Muscle layer of duodenum (tissue), 2 donors: Measurements from ENCODE around the gene HIGD1A.
A peak's percentile ranks its signal among the peaks of the same experiment; 100 is the strongest.

Experiments
- H3K27ac ChIP-seq: one replicate; pipeline ENCODE4 v1.7.0; 2013; ENCODE audit warnings: mild to moderate bottlenecking, low read length
- H3K27me3 ChIP-seq: one replicate; pipeline ENCODE4 v1.7.0; 2013; ENCODE audit warnings: low read depth, mild to moderate bottlenecking, control low read depth, low read length
- H3K36me3 ChIP-seq, 2 donors: one replicate each; pipeline ENCODE4 v1.7.0; 2013; ENCODE audit warnings: low read length in 2 of 2, control low read depth in 1 of 2, mild to moderate bottlenecking in 1 of 2; ENCODE audit not compliant: insufficient read depth in 2 of 2, control insufficient read depth in 1 of 2
- H3K4me1 ChIP-seq, 2 donors: one replicate each; pipeline ENCODE4 v1.7.0; 2013; ENCODE audit warnings: low read length in 2 of 2, mild to moderate bottlenecking in 2 of 2, control low read depth in 1 of 2, moderate library complexity in 1 of 2; ENCODE audit not compliant: insufficient read depth in 2 of 2, control insufficient read depth in 1 of 2
- H3K4me3 ChIP-seq, 2 donors: one replicate each; pipeline ENCODE4 v1.7.0; 2013; ENCODE audit warnings: low read length in 2 of 2, low read depth in 1 of 2, mild to moderate bottlenecking in 1 of 2
- H3K9me3 ChIP-seq, 2 donors: one replicate each; pipeline ENCODE4 v1.7.0; 2013; ENCODE audit warnings: low read length in 2 of 2, control low read depth in 1 of 2, mild to moderate bottlenecking in 1 of 2; ENCODE audit not compliant: control insufficient read depth in 1 of 2
- donor health status: healthy.

HIGD1A gene

DNA sequence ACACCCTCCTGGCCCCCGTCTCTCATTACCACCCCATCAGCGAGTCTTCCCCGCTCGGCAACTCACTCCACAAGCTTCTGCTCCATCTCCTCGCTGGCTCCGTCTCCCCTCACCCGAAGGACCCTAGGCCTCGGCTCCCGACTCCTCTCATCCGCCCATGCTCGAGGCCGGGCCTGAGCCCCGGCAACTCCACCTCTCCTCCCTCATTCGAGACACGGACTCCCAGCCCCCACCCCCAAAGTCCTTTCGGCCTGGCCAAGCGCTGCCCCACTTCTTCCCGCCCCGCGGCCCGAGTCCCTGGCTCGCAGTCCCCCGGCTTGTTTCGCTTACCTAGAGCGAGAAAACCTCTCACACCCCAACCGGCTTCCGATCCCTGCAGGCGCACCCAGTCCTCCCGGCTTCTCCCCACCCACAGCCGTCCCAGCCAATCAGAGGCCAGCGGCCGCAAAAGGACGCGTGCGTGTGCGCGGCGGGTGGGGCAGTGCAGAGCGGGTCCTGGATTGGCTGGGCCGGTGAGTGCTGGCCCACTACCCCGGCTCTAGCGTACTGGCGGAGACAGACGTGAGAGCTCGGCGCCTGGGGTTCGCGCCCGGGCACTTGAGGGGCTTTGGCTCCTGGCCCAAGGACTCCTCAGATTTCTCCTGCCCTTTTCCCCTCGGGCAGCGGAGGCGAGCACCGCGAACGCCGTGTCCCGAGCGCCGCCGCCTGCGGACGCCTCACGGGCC lies at the start of gene HIGD1A:
Gene HIGD1A (minus strand): TSS at position 385 of the 725 bp plus-strand sequence. CDS start 10,237 bp downstream, outside the sequence.
- Histone ChIP-seq H3K27ac (peak within 1 kb of the TSS; percentile 99), H3K36me3 (no peaks in the 10 kb centered on the region), H3K4me3 (peak within 1 kb of the TSS; percentile 86 to 95), H3K27me3 (no peaks in the 10 kb centered on the region), H3K9me3 (no peaks in the 10 kb centered on the region), H3K4me1 (peaks cover 7 to 46% of the 10 kb centered on the region in 2 donors)

DNA sequence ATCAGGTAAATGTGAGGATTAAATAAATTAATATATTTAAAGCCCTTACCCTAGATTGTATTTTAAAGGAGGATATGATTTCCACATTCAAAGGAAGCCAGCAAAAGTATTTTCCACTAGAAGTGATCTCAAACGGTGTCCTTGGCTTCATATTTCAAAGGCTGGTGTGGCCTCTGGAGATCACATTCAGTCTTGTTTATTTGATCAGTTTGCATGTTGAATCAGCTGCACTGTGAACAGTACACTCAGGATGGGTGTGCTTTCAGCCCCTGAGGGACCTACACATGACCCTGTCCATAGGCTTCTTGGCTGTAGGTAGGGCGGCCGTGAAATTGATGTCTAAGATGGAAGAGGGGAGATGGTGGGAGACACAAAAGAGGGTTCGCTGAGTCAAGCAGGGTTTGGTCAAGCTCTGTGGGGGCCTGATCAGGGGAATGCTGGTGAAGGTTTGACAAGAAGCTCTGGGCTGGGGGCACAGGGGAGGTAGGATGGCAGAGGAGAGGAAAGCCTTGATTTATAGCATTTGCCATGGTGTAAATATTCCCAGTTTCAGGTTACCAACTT lies 49.5 kb upstream of the HIGD1A start:
- Histone ChIP-seq H3K27ac (no peak overlapping the region), H3K9me3 (no peaks in the 10 kb centered on the region), H3K36me3 (no peaks in the 10 kb centered on the region), H3K4me1 (no peaks in the 10 kb centered on the region), H3K27me3 (no peaks in the 10 kb centered on the region), H3K4me3 (no peak overlapping the region)

DNA sequence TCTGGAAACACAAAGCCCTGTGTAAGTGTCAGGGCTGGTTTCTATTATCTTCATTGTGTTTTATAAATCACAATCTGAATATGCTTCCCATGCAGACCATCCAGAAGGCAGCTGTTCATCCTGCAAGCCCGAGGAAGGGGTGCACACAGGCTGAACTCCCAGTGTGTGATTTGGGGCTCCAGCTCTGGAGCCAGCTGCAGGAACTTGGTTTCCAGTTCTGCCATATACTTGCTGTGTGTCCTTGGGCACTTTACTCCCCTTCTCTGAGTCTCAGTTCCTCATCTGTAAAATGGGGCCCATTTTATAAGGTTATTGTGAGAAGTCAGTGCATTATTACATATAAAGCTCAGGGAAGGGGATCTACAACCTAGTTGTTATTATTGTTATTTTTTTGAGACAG lies 48.8 kb upstream of the HIGD1A start:
- Histone ChIP-seq H3K36me3 (no peaks in the 10 kb centered on the region), H3K27me3 (no peaks in the 10 kb centered on the region), H3K4me1 (no peaks in the 10 kb centered on the region), H3K4me3 (no peak overlapping the region), H3K9me3 (no peaks in the 10 kb centered on the region), H3K27ac (no peak overlapping the region)

DNA sequence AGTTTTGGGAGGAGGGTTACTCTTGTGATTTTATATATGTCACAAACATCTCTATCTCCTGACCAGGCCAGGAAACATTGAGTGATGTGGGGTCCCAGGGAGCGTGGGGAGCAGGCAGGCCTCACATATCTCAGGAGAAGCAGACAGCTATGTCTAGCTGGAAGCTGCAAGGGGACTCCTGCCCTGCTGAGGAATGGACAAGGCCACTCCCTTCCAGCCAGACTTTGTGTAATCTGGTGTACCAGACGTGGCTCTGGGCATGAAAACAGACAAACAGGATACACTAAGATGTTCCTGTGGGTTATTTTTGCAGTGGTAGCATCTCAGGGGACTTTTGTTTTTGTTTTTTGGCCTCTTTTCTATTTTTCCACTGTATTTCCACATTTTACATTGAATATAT lies 48.2 kb upstream of the HIGD1A start:
- Histone ChIP-seq H3K9me3 (no peaks in the 10 kb centered on the region), H3K36me3 (no peaks in the 10 kb centered on the region), H3K4me1 (no peaks in the 10 kb centered on the region), H3K27me3 (no peaks in the 10 kb centered on the region), H3K27ac (no peak overlapping the region), H3K4me3 (no peak overlapping the region)

DNA sequence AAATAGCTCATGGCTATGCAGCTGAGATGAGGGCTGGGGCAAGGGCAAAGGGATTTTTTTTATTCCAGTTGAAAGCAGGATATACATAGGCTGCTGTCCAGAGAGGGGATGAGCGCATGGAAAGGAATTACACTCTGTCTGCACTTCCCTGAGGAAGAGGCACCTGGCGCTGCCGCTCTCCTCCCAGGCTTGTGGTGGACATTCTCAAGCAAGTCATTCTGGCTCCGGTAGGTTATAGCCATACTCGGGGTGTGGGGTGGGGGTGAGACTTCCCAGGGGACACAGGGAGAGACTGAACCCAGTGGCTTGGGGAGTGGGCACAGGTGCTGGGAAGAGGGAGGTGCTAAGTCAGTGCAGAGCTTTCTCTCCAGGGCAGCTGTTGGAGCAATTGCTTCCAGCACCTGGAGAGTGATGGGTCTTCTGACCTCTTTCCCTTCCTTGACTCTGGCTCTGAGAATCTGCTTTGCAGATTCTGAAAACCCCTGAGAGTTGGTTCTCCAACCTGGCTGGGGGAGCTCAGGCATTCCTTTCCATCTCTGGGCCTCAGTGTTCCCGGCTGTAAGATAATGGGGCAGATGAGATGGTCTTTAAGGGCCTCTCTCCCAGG lies 47.0 kb upstream of the HIGD1A start:
- Histone ChIP-seq H3K27ac (peak overlapping the region; percentile 2), H3K4me3 (no peak overlapping the region), H3K27me3 (no peaks in the 10 kb centered on the region), H3K9me3 (no peaks in the 10 kb centered on the region), H3K4me1 (peaks cover 0 to 10% of the 10 kb centered on the region in 2 donors), H3K36me3 (no peaks in the 10 kb centered on the region)

DNA sequence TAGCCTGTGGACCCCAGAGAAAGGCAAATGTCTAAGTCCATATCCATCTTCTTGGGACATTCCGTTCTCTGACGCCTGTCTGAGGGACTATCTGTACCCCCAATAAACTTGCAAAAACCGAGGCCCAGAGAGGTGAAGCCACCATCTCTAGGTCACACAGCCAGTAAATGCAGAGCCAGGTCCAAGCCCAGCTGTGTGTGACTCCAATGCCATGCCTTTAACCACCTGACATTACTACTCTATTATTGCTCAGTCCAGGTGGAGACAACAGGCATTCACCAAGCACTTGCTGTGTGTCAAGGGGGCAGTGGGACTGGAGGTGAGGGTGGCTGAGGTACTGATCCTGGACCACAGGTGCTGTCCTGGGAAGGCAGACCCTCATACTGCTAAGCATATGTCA lies 46.0 kb upstream of the HIGD1A start:
- Histone ChIP-seq H3K27me3 (no peaks in the 10 kb centered on the region), H3K27ac (no peak overlapping the region), H3K4me3 (no peak overlapping the region), H3K4me1 (peaks cover 0 to 16% of the 10 kb centered on the region in 2 donors), H3K36me3 (no peaks in the 10 kb centered on the region), H3K9me3 (no peaks in the 10 kb centered on the region)

DNA sequence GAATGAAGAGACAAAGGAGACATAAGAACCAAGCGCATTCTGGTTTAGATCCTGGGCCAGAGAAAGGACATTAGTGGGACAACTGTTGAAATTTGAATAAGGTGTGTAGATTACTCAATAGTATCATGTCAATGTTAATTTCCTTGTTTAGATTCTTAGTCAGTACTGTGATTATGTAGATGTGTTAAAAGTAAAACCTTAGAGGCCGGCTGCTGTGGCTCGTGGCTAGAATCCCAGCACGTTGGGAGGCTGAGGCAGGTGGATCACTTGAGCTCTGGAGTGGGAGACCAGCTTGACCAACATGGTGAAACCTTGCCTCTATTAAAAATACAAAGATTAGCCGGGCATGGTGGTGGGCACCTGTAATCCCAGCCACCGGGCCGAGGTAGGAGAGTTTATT lies 44.7 kb upstream of the HIGD1A start:
- H3K4me1 ChIP-seq: peaks cover 0 to 16% of the 10 kb centered on the region in 2 donors
- no peaks in the 10 kb centered on the region for H3K27me3 ChIP-seq
- no peak overlapping the region for H3K27ac ChIP-seq
- no peaks in the 10 kb centered on the region for H3K36me3 ChIP-seq
- H3K4me3 ChIP-seq: no peak overlapping the region
- no peaks in the 10 kb centered on the region for H3K9me3 ChIP-seq

DNA sequence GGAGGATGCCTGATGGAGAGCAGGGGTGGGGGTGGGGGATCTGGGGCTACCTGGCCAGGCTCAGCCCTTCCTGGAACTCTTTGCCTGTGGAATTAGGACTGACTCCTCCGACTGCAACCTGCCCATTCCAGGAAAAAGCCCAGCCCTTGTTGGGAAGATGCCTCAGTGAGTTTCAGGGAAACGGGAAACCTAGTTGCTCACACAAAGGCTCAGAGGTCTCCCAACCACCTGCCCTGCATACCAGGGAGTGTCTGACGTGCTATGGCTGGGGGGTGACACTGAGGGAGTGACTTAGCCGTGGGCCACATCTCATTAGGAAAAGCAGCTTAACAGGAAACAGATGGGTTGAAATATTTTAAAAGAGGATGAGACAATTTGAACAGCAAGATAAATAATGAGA lies 43.4 kb upstream of the HIGD1A start:
- no peaks in the 10 kb centered on the region for H3K9me3 ChIP-seq
- no peaks in the 10 kb centered on the region for H3K27me3 ChIP-seq
- H3K4me3 ChIP-seq: no peak overlapping the region
- no peaks in the 10 kb centered on the region for H3K36me3 ChIP-seq
- H3K4me1 ChIP-seq: peaks cover 4 to 16% of the 10 kb centered on the region in 2 donors
- H3K27ac ChIP-seq: peak overlapping the region; percentile 25

DNA sequence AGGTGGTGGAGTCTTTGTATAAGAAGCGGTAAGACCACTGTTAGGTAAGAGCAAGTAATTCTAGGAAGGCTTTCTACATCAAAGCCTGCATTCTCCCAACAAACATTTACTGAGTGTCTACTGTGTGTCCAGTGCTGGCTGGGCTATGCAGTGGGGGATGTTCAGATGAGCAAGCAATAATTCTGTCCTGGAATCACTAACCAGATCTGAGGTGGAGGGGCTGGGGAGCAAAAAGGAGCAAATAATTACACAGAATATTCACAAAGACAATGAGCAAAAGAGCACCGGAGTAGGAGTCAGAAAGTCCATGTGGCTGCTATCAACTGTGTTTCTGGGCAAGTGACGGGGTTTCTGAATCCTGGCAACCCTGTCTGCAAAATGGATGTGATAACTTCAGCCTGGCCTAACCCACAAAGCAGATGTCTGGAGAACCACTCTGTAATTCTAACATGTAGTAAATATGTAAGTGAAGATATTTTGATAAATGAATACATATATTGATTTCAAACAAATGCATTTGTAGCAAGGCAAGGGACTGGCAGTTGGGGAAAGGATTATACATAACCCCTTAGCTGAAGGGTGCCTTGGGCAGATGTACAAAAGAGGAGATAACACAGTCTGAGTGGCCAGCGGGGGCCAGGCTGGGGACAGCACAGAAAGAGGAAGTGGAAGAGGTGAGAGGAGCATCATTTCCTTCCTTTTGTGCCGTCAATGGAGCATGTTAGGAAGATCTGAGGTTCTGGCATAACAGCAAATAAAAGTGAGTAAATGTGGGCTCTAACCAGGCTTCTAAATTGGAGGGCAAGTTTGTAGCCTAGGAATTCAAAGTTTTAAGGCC lies 42.6 kb upstream of the HIGD1A start:
- peak overlapping the region; percentile 25 for H3K27ac ChIP-seq
- no peaks in the 10 kb centered on the region for H3K9me3 ChIP-seq
- H3K36me3 ChIP-seq: no peaks in the 10 kb centered on the region
- peaks cover 4 to 16% of the 10 kb centered on the region in 2 donors for H3K4me1 ChIP-seq
- no peak overlapping the region for H3K4me3 ChIP-seq
- no peaks in the 10 kb centered on the region for H3K27me3 ChIP-seq

DNA sequence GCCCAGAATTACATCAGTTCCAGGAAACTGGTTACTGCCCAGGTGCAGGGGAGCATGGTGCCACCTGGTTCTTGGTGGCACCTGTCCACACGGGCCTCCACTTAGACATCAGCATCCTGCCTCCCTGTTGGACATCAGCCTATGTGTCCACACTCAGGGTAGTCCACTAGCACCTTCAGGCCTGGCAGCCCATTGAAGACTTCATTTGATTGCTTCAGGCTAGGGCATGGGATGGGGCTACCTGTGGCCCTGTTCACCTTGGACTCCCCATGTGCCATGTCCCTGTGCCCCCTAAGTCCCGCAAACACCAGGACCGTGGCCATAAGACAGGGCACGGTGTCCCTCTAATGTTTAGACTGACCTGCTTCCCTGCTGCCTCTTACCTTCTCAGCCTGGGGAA lies 40.5 kb upstream of the HIGD1A start:
- H3K9me3 ChIP-seq: no peaks in the 10 kb centered on the region
- peak overlapping the region; percentile 17 for H3K27ac ChIP-seq
- H3K36me3 ChIP-seq: no peaks in the 10 kb centered on the region
- H3K4me1 ChIP-seq: peaks cover 4 to 16% of the 10 kb centered on the region in 2 donors
- no peaks in the 10 kb centered on the region for H3K27me3 ChIP-seq
- H3K4me3 ChIP-seq: no peak overlapping the region

DNA sequence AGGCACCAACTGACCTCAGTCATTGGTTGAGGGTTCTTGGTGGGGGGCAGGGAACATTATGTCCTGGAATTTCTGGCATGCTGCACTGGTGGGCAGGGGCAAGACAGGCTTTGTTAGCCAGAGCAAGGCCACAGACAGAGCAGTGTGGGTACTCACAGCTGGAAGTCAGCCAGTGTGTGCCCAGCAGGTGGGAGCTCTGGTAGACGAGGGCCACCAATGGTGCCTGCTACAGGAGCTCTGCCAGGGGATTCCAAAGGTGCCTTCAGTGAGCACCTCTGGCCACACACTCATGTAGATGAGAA lies 40.1 kb upstream of the HIGD1A start:
- Histone ChIP-seq H3K4me3 (no peak overlapping the region), H3K4me1 (peaks cover 4 to 16% of the 10 kb centered on the region in 2 donors), H3K27ac (peak overlapping the region; percentile 17), H3K27me3 (no peaks in the 10 kb centered on the region), H3K36me3 (no peaks in the 10 kb centered on the region), H3K9me3 (no peaks in the 10 kb centered on the region)
